ENCODE results near the gene SDHC. TPM values are rescaled to one million over a fixed set of nuclear protein-coding genes. Genes with fewer than 3 reads are reported as not detected.
"Not testable (repeated sequence)": the region's sequence is repeated elsewhere in the genome, so short reads cannot be mapped to it uniquely, and the experiment has no call there.

Gene SDHC
- total and polyA plus RNA-seq, 2 experiments from 2014 or later: 131 to 358 TPM

DNA sequence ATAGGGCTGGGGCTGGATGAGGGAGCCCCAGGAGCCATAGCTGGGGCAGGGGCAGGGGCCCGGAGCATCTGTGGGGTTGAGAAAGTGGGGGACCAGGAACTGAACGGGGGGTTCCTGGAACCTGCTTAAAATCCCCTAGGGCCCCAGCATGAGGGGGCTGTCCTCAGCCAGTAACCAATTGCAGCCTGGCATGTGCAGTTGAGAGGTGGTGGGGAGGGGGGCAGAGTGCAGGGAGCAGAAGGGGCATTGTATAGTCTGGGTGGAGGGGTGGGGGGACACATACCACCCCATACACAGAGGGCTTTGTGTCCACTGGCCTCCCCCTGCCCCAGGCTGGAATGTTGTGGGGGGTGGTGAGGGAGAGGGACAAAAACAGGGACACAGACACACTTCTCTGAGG lies 4.3 kb upstream of the SDHC start, which contains the start of gene MPZ:
Gene MPZ (minus strand): TSS at position 101 of the 400 bp plus-strand sequence. CDS start 63 bp downstream, at position 38.
- Histone ChIP-seq H3K4me1 (ENCODE audit: insufficient read depth) (peaks cover 10% of the 10 kb centered on the region), H3K79me2 (peaks cover 10% of the 10 kb centered on the region), H3K9me2 (replicated peaks; ENCODE audit: insufficient read depth) (no peaks in the 10 kb centered on the region), H3K27me3 (no peaks in the 10 kb centered on the region), H2AFZ (no peak within 1 kb of the TSS), H3K4me3 (no peak within 1 kb of the TSS), H3K9me3 (ENCODE audit: low read depth) (no peaks in the 10 kb centered on the region), H4K20me1 (ENCODE audit: insufficient read depth, poor library complexity, severe bottlenecking) (peaks cover 4% of the 10 kb centered on the region), H3K36me3 (replicated peaks; ENCODE audit: insufficient read depth, low read depth) (no peaks in the 10 kb centered on the region), H3K4me2 (no peak within 1 kb of the TSS), H3K27ac (no peak within 1 kb of the TSS)
- 86% methylated on average over 2 of the region's 2 CpGs for WGBS (ENCODE audit: low lambda C conversion rate, missing lambda C conversion rate)
- DNase-seq (ENCODE audit: low spot score): no peak
- TF ChIP-seq, protein P1, sequence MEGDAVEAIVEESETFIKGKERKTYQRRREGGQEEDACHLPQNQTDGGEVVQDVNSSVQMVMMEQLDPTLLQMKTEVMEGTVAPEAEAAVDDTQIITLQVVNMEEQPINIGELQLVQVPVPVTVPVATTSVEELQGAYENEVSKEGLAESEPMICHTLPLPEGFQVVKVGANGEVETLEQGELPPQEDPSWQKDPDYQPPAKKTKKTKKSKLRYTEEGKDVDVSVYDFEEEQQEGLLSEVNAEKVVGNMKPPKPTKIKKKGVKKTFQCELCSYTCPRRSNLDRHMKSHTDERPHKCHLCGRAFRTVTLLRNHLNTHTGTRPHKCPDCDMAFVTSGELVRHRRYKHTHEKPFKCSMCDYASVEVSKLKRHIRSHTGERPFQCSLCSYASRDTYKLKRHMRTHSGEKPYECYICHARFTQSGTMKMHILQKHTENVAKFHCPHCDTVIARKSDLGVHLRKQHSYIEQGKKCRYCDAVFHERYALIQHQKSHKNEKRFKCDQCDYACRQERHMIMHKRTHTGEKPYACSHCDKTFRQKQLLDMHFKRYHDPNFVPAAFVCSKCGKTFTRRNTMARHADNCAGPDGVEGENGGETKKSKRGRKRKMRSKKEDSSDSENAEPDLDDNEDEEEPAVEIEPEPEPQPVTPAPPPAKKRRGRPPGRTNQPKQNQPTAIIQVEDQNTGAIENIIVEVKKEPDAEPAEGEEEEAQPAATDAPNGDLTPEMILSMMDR (IDR thresholded peaks at IDR 0.05; ENCODE audit: poor library complexity): no peak
- no peak for TF ChIP-seq EZH2 (IDR thresholded peaks at IDR 0.05; ENCODE audit: borderline replicate concordance)
- no peak for TF ChIP-seq EZH2phosphoT487 (IDR thresholded peaks at IDR 0.05; ENCODE audit: low read depth, severe bottlenecking, unreplicated experiment)

DNA sequence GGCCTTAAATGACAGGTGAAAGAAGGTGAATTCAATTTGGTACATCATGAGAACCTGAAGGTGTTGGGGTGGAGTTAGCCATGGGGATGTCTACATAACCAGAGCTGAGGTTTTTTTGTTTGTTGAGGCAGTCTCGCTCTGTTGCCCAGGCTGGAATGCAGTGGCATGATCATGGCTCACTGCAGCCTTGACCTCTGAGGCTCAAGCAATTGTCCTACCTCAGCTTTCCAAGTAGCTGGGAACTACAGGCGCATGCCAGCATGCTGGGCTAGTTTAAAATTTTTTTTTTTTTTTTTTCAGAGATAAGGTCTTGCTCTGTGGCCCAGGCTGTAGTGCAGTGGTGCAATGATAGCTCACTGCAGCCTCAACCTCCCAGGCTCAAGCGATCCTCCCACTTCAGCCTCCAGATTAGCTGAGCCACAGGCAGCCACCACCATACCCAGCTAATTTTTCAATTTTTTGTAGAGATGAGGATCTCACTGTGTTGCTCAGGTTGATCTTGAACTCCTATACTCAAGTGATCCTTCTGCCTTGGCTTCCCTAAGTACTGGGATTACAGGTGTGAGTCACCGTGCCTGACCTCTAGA lies 2.5 kb upstream of the SDHC start:
- WGBS (ENCODE audit: low lambda C conversion rate, missing lambda C conversion rate): 88% methylated on average over 4 of the region's 4 CpGs
- Histone ChIP-seq H3K36me3 (replicated peaks; ENCODE audit: insufficient read depth, low read depth) (no peaks in the 10 kb centered on the region), H3K27me3 (no peaks in the 10 kb centered on the region), H3K9me2 (replicated peaks; ENCODE audit: insufficient read depth) (no peaks in the 10 kb centered on the region), H3K4me1 (ENCODE audit: insufficient read depth) (peaks cover 10% of the 10 kb centered on the region), H3K4me3 (no peak overlapping the region), H3K9me3 (ENCODE audit: low read depth) (no peaks in the 10 kb centered on the region), H2AFZ (no peak overlapping the region), H4K20me1 (ENCODE audit: insufficient read depth, poor library complexity, severe bottlenecking) (no peaks in the 10 kb centered on the region), H3K27ac (no peak overlapping the region), H3K4me2 (no peak overlapping the region), H3K79me2 (peaks cover 19% of the 10 kb centered on the region)
- TF ChIP-seq EZH2phosphoT487 (IDR thresholded peaks at IDR 0.05; ENCODE audit: low read depth, severe bottlenecking, unreplicated experiment): no peak
- TF ChIP-seq, protein P1 (IDR thresholded peaks at IDR 0.05; ENCODE audit: poor library complexity): no peak
- TF ChIP-seq EZH2 (IDR thresholded peaks at IDR 0.05; ENCODE audit: borderline replicate concordance): no peak
- DNase-seq (ENCODE audit: low spot score): no peak

DNA sequence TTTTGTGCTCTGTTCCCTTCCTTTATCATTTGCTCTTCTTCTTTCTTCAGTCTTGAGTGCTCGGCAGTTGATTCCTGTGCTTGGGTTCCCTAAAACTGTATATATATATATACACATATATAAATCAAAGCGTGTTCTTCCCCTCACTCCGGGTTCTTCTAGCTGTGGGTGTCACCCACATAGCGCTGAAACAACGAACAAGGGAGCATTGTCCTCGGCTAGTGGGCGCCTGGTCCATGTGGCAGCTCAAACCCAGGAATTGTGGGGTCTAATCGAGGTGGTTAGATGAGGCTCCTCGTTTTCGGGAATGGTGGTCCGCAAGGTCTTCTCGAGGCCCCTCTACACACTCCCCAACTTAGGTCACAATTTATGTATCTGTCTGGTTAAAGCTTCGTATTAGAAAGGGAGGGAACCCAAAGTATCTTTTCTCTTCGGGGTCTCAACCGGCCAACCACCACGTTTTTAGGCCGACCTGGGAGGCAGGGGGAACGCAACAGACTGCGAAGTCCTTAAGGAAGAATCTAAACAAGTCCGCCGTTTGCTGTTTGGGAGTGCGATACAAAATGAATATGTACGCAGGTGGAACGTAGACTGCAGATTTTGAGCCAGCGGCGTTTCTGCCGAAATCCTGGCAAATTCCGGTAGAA lies 504 bp upstream of the SDHC start:
- TF ChIP-seq, protein P1 (IDR thresholded peaks at IDR 0.05; ENCODE audit: poor library complexity): no peak
- TF ChIP-seq EZH2 (IDR thresholded peaks at IDR 0.05; ENCODE audit: borderline replicate concordance) (no peak), EZH2phosphoT487 (IDR thresholded peaks at IDR 0.05; ENCODE audit: low read depth, severe bottlenecking, unreplicated experiment) (no peak)
- peak overlapping the region; percentile 80 for H3K4me2 ChIP-seq
- H3K79me2 ChIP-seq: peaks cover 35% of the 10 kb centered on the region
- H3K4me3 ChIP-seq: peak overlapping the region; percentile 76
- peaks cover 10% of the 10 kb centered on the region for H3K4me1 ChIP-seq (ENCODE audit: insufficient read depth)
- no peaks in the 10 kb centered on the region for H4K20me1 ChIP-seq (ENCODE audit: insufficient read depth, poor library complexity, severe bottlenecking)
- H3K27me3 ChIP-seq: no peaks in the 10 kb centered on the region
- 49% methylated on average over 28 of the region's 28 CpGs for WGBS (ENCODE audit: low lambda C conversion rate, missing lambda C conversion rate)
- no peaks in the 10 kb centered on the region for H3K36me3 ChIP-seq (replicated peaks; ENCODE audit: insufficient read depth, low read depth)
- H2AFZ ChIP-seq: peak overlapping the region; percentile 89
- no peaks in the 10 kb centered on the region for H3K9me3 ChIP-seq (ENCODE audit: low read depth)
- peak overlapping the region; percentile 95 for H3K27ac ChIP-seq
- no peaks in the 10 kb centered on the region for H3K9me2 ChIP-seq (replicated peaks; ENCODE audit: insufficient read depth)
- DNase-seq (ENCODE audit: low spot score): no peak

DNA sequence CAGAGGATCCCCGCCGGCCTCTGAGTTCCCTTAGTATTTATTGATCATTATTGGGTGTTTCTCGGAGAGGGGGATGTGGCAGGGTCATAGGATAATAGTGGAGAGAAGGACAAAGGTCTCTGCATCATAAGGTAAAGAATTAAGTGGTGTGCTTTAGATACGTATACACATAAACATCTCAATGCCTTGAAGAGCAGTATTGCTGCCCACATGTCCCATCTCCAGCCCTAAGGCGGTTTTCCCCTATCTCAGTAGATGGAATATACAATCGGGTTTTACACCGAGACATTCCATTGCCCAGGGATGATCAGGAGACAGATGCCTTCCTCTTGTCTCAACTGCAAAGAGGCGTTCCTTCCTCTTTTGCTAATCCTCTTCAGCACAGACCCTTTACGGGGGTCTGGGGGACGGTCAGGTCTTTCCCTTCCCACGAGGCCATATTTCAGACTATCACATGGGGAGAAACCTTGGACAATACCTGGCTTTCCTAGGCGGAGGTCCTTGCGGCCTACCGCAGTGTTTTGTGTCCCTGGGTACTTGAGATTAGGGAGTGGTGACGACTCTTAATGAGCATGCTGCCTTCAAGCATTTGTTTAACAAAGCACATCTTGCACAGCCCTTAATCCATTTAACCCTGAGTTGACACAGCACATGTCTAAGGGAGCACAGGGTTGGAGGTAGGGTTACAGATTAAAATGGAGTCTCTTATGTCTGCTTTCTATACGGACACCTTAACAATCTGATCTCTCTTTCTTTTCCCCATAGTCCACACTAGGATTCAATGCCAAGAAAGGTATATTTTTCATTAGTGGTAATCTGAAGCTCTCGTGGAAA lies 1.9 kb downstream of the SDHC start:
- H3K9me2 ChIP-seq (replicated peaks; ENCODE audit: insufficient read depth); H4K20me1 ChIP-seq (ENCODE audit: insufficient read depth, poor library complexity, severe bottlenecking); H3K9me3 ChIP-seq (ENCODE audit: low read depth); H3K27me3 ChIP-seq; H2AFZ ChIP-seq; H3K27ac ChIP-seq; DNase-seq (ENCODE audit: low spot score); H3K36me3 ChIP-seq (replicated peaks; ENCODE audit: insufficient read depth, low read depth); H3K4me3 ChIP-seq: not testable (repeated sequence)
- WGBS (ENCODE audit: low lambda C conversion rate, missing lambda C conversion rate): 61% methylated on average over 17 of the region's 17 CpGs
- peaks cover 10% of the 10 kb centered on the region for H3K4me1 ChIP-seq (ENCODE audit: insufficient read depth)
- peaks cover 46% of the 10 kb centered on the region for H3K79me2 ChIP-seq
- peak overlapping the region; percentile 88 for H3K4me2 ChIP-seq
